ENCODE measurements around the gene HLA-DPA1. TPM values are rescaled to one million over a fixed set of nuclear protein-coding genes. Genes with fewer than 3 reads are reported as not detected.

HLA-DPA1 gene
- total and polyA plus RNA-seq, 2 donors (not counting 1 experiment from before 2014, with no cell fraction given), result 1.5 to 9.1 TPM

GRCh38 chr6:33014841-33015634 is 58.4 kb downstream of the HLA-DPA1 start:
- H3K27ac ChIP-seq (ENCODE audit: insufficient read depth, low read length), result no peak overlapping the region
- no peak overlapping the region for H3K9ac ChIP-seq (ENCODE audit: insufficient read depth, low read length)
- H2AFZ ChIP-seq (ENCODE audit: low read length), result no peak overlapping the region
- H3K4me1 ChIP-seq (ENCODE audit: control insufficient read depth, extremely low read depth, insufficient read depth, low read length), result no peaks in the 10 kb centered on the region
- H3K4me2 ChIP-seq (ENCODE audit: extremely low read depth, insufficient read depth, low read length), result no peak overlapping the region
- peak; percentile 66 to 91 for DNase-seq (ENCODE audit: low read depth in 2 of 2)
- H3K4me3 ChIP-seq (replicated peaks in 1 of 4; ENCODE audit: control extremely low read depth in 1 of 4, insufficient read depth in 1 of 4, low read depth in 3 of 4, low read length in 4 of 4), result no peak overlapping the region
- peaks cover 21% of the 10 kb centered on the region for H3K27me3 ChIP-seq (ENCODE audit: control insufficient read depth, insufficient read depth, low read length)
- no peaks in the 10 kb centered on the region for H4K20me1 ChIP-seq (ENCODE audit: control insufficient read depth, extremely low read depth, insufficient read depth, low read length)
- no peaks in the 10 kb centered on the region for H3K79me2 ChIP-seq (ENCODE audit: control insufficient read depth, insufficient read depth, low read length)
- H3K36me3 ChIP-seq (ENCODE audit: control insufficient read depth, insufficient read depth, low read length), result no peaks in the 10 kb centered on the region
- no peaks in the 10 kb centered on the region for H3K9me3 ChIP-seq (ENCODE audit: control insufficient read depth, insufficient read depth, low read depth, low read length)
- TF ChIP-seq CTCF (conservative IDR thresholded peaks at IDR 0.05 in 1 of 2, IDR thresholded peaks at IDR 0.05 in 1 of 2; ENCODE audit: low read depth in 1 of 2, low read length in 2 of 2) (peak; percentile 48 to 71), EZH2 (IDR thresholded peaks at IDR 0.05; ENCODE audit: low read length, missing control alignments) (no peak)

Other genes with a start within 250 kb of the HLA-DPA1 start
- gene TAP2, start 234.9 kb downstream of the HLA-DPA1 start, total RNA-seq, result 14.1 and 27.7 TPM in 2 replicates
- 18.6 and 20.7 TPM in 2 replicates for gene TAP2, start 234.9 kb downstream of the HLA-DPA1 start, polyA plus RNA-seq
- gene PSMB8, start 229.6 kb downstream of the HLA-DPA1 start, total RNA-seq, result 72.9 and 77.3 TPM in 2 replicates
- 77.1 and 80.0 TPM in 2 replicates for gene PSMB8, start 229.6 kb downstream of the HLA-DPA1 start, polyA plus RNA-seq
- 66.8 and 107 TPM in 2 replicates for gene TAP1, start 219.9 kb downstream of the HLA-DPA1 start, total RNA-seq
- 30.7 and 31.4 TPM in 2 replicates for gene TAP1, start 219.9 kb downstream of the HLA-DPA1 start, polyA plus RNA-seq
- 54.7 and 64.4 TPM in 2 replicates for gene PSMB9, start 219.5 kb downstream of the HLA-DPA1 start, total RNA-seq
- 43.0 and 75.0 TPM in 2 replicates for gene PSMB9, start 219.5 kb downstream of the HLA-DPA1 start, polyA plus RNA-seq
- gene HLA-DMB, start 132.6 kb downstream of the HLA-DPA1 start, total RNA-seq, result 0.51 and 0.83 TPM in 2 replicates
- gene HLA-DMB, start 132.6 kb downstream of the HLA-DPA1 start, polyA plus RNA-seq, result 0.28 TPM in 2 replicates
- 9.8 and 12.1 TPM in 2 replicates for gene HLA-DMA, start 120.6 kb downstream of the HLA-DPA1 start, total RNA-seq
- 3.7 and 7.1 TPM in 2 replicates for gene HLA-DMA, start 120.6 kb downstream of the HLA-DPA1 start, polyA plus RNA-seq
- gene BRD2, start 105.1 kb downstream of the HLA-DPA1 start, total RNA-seq, result 59.3 and 75.6 TPM in 2 replicates
- gene BRD2, start 105.1 kb downstream of the HLA-DPA1 start, polyA plus RNA-seq, result 126 and 154 TPM in 2 replicates
- gene HLA-DOA, start 64.1 kb downstream of the HLA-DPA1 start, total RNA-seq, result not detected in 2 replicates
- gene HLA-DOA, start 64.1 kb downstream of the HLA-DPA1 start, polyA plus RNA-seq, result not detected in 2 replicates
- gene HLA-DPB1, start 2.3 kb upstream of the HLA-DPA1 start, total RNA-seq, result 1.3 and 5.4 TPM in 2 replicates
- 11.0 and 11.5 TPM in 2 replicates for gene HLA-DPB1, start 2.3 kb upstream of the HLA-DPA1 start, polyA plus RNA-seq
- gene COL11A2, start 118.8 kb upstream of the HLA-DPA1 start, total RNA-seq, result 0.17 and 0.26 TPM in 2 replicates
- 0.06 and 0.17 TPM in 2 replicates for gene COL11A2, start 118.8 kb upstream of the HLA-DPA1 start, polyA plus RNA-seq
- gene RXRB, start 127.0 kb upstream of the HLA-DPA1 start, total RNA-seq, result 20.0 and 25.9 TPM in 2 replicates
- 33.1 and 34.0 TPM in 2 replicates for gene RXRB, start 127.0 kb upstream of the HLA-DPA1 start, polyA plus RNA-seq
- gene SLC39A7, start 127.2 kb upstream of the HLA-DPA1 start, total RNA-seq, result 89.9 and 112 TPM in 2 replicates
- gene SLC39A7, start 127.2 kb upstream of the HLA-DPA1 start, polyA plus RNA-seq, result 121 and 160 TPM in 2 replicates
- gene HSD17B8, start 131.0 kb upstream of the HLA-DPA1 start, total RNA-seq, result 11.0 and 11.4 TPM in 2 replicates
- gene HSD17B8, start 131.0 kb upstream of the HLA-DPA1 start, polyA plus RNA-seq, result 4.9 and 5.9 TPM in 2 replicates
- gene RING1, start 134.9 kb upstream of the HLA-DPA1 start, total RNA-seq, result 30.6 and 33.1 TPM in 2 replicates
- gene RING1, start 134.9 kb upstream of the HLA-DPA1 start, polyA plus RNA-seq, result 24.7 and 27.3 TPM in 2 replicates
- 33.4 and 44.9 TPM in 2 replicates for gene VPS52, start 198.2 kb upstream of the HLA-DPA1 start, total RNA-seq
- gene VPS52, start 198.2 kb upstream of the HLA-DPA1 start, polyA plus RNA-seq, result 53.2 and 75.6 TPM in 2 replicates
- gene RPS18, start 198.4 kb upstream of the HLA-DPA1 start, total RNA-seq, result 4,034 and 6,125 TPM in 2 replicates
- 4,559 and 4,995 TPM in 2 replicates for gene RPS18, start 198.4 kb upstream of the HLA-DPA1 start, polyA plus RNA-seq
- 5.1 and 11.1 TPM in 2 replicates for gene B3GALT4, start 203.5 kb upstream of the HLA-DPA1 start, total RNA-seq
- gene B3GALT4, start 203.5 kb upstream of the HLA-DPA1 start, polyA plus RNA-seq, result 1.6 and 2.3 TPM in 2 replicates
- 55.2 and 67.3 TPM in 2 replicates for gene WDR46, start 215.6 kb upstream of the HLA-DPA1 start, total RNA-seq
- gene WDR46, start 215.6 kb upstream of the HLA-DPA1 start, polyA plus RNA-seq, result 31.1 and 45.0 TPM in 2 replicates
- gene PFDN6, start 216.0 kb upstream of the HLA-DPA1 start, total RNA-seq, result 39.8 and 43.1 TPM in 2 replicates
- gene PFDN6, start 216.0 kb upstream of the HLA-DPA1 start, polyA plus RNA-seq, result 46.7 and 50.5 TPM in 2 replicates
- 22.1 and 22.8 TPM in 2 replicates for gene RGL2, start 225.3 kb upstream of the HLA-DPA1 start, total RNA-seq
- gene RGL2, start 225.3 kb upstream of the HLA-DPA1 start, polyA plus RNA-seq, result 17.4 and 20.5 TPM in 2 replicates
- 38.8 and 56.0 TPM in 2 replicates for gene TAPBP, start 240.4 kb upstream of the HLA-DPA1 start, total RNA-seq
- 50.3 and 55.4 TPM in 2 replicates for gene TAPBP, start 240.4 kb upstream of the HLA-DPA1 start, polyA plus RNA-seq
- gene ZBTB22, start 244.1 kb upstream of the HLA-DPA1 start, total RNA-seq, result 23.6 and 31.2 TPM in 2 replicates
- 8.0 and 8.9 TPM in 2 replicates for gene ZBTB22, start 244.1 kb upstream of the HLA-DPA1 start, polyA plus RNA-seq
- gene DAXX, start 249.3 kb upstream of the HLA-DPA1 start, total RNA-seq, result 32.4 and 66.4 TPM in 2 replicates
- gene DAXX, start 249.3 kb upstream of the HLA-DPA1 start, polyA plus RNA-seq, result 32.4 and 58.4 TPM in 2 replicates